Measurements from ENCODE around the gene CLCA4. TPM values are rescaled to one million over a fixed set of nuclear protein-coding genes. Genes with fewer than 3 reads are reported as not detected.

The CLCA4 gene
- total RNA-seq, 1 donor from 2014 or later, result 0.07 TPM

- no peak overlapping the region for H3K27ac Mint-ChIP-seq
- H3K36me3 Mint-ChIP-seq, result no peaks in the 10 kb centered on the region
- no peak overlapping the region for H3K4me3 Mint-ChIP-seq
- peaks cover 10% of the 10 kb centered on the region for H3K9me3 Mint-ChIP-seq
- no peak for DNase-seq (ENCODE audit: low spot score in 2 of 2, unreplicated experiment in 2 of 2)
- TF ChIP-seq CTCF (IDR thresholded peaks at IDR 0.05; ENCODE audit: unreplicated experiment), result no peak
- no peaks in the 10 kb centered on the region for H3K27me3 Mint-ChIP-seq (ENCODE audit: low read depth)
- no peaks in the 10 kb centered on the region for H3K4me1 Mint-ChIP-seq
These were observed 16.6 kb upstream of the CLCA4 start for GRCh38 chr1:86530211-86530845.

DNA sequence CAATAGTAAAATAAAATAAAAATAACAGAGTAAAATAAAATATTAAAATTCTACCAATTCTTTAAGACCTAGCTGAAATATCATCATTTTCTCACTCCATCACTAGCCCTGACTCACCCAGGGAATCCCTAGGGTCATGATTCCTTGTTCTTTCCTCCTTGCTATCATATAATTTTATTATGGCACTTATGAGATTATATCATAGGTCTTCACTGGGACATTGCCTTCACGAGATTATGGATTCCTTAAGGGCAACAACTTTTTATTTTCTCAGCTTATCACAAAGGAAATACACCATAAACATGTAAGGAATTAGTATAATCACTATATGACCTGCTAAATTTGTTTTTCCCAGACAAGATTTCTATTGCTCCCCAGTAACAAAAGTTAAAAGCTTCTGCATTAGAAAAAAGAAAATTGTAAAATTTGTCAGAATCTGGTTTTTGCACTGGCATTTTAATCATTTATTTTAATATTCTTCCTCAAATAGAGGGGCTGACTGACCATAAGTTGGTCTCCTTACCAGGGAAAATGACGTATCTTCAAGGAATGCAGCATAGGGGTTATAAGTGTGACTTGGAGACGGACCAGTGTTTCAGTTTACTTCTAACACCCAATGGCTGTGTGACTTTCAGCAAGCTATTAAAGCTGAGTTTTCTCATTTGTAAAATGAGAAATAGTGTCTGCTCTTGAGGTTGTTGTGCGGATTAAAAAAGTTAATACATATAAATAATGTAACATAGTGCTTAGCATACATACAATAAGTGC is 8.8 kb upstream of the CLCA4 start:
- no peaks in the 10 kb centered on the region for H3K4me1 Mint-ChIP-seq
- DNase-seq (ENCODE audit: low spot score in 2 of 2, unreplicated experiment in 2 of 2), result no peak
- H3K9me3 Mint-ChIP-seq, result no peaks in the 10 kb centered on the region
- H3K4me3 Mint-ChIP-seq, result no peak overlapping the region
- H3K36me3 Mint-ChIP-seq, result no peaks in the 10 kb centered on the region
- H3K27ac Mint-ChIP-seq, result no peak overlapping the region
- no peak for TF ChIP-seq CTCF (IDR thresholded peaks at IDR 0.05; ENCODE audit: unreplicated experiment)
- no peaks in the 10 kb centered on the region for H3K27me3 Mint-ChIP-seq (ENCODE audit: low read depth)

DNA sequence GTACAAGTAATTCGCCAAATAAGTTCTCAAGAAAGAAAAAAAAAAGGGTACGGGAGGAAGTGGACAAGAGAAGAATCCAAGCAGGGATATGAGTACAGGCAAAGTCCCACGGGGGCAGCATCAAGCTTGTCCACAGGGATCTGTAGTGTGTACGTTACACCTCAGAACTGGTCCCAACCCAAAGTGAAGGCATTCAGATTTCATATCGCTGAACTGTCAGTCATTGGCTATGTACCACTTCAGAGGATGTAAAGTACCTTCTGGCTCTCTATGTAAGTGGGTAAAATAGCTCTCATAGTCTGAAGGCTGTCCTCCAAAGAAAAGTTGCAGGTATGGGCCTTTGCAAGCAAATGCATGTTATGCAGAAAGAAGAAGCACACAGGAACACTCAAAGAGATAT is 8.1 kb upstream of the CLCA4 start:
- H3K4me3 Mint-ChIP-seq, result no peak overlapping the region
- no peak for DNase-seq (ENCODE audit: low spot score in 2 of 2, unreplicated experiment in 2 of 2)
- no peaks in the 10 kb centered on the region for H3K9me3 Mint-ChIP-seq
- no peaks in the 10 kb centered on the region for H3K4me1 Mint-ChIP-seq
- no peaks in the 10 kb centered on the region for H3K36me3 Mint-ChIP-seq
- no peaks in the 10 kb centered on the region for H3K27me3 Mint-ChIP-seq (ENCODE audit: low read depth)
- no peak for TF ChIP-seq CTCF (IDR thresholded peaks at IDR 0.05; ENCODE audit: unreplicated experiment)
- H3K27ac Mint-ChIP-seq, result no peak overlapping the region

GRCh38 chr1:86541859-86542258 is 5.0 kb upstream of the CLCA4 start:
- Mint-ChIP-seq H3K27ac (no peak overlapping the region), H3K27me3 (ENCODE audit: low read depth) (no peaks in the 10 kb centered on the region), H3K4me1 (no peaks in the 10 kb centered on the region), H3K9me3 (peaks cover 11% of the 10 kb centered on the region), H3K36me3 (no peaks in the 10 kb centered on the region), H3K4me3 (no peak overlapping the region)
- TF ChIP-seq CTCF (IDR thresholded peaks at IDR 0.05; ENCODE audit: unreplicated experiment), result no peak
- no peak for DNase-seq (ENCODE audit: low spot score in 2 of 2, unreplicated experiment in 2 of 2)

- no peak overlapping the region for H3K27ac Mint-ChIP-seq
- no peaks in the 10 kb centered on the region for H3K27me3 Mint-ChIP-seq (ENCODE audit: low read depth)
- no peak for TF ChIP-seq CTCF (IDR thresholded peaks at IDR 0.05; ENCODE audit: unreplicated experiment)
- no peak overlapping the region for H3K4me3 Mint-ChIP-seq
- no peaks in the 10 kb centered on the region for H3K36me3 Mint-ChIP-seq
- no peak for DNase-seq (ENCODE audit: low spot score in 2 of 2, unreplicated experiment in 2 of 2)
- no peaks in the 10 kb centered on the region for H3K4me1 Mint-ChIP-seq
- H3K9me3 Mint-ChIP-seq, result peaks cover 11% of the 10 kb centered on the region
These were observed 4.2 kb upstream of the CLCA4 start for GRCh38 chr1:86542631-86543030.
